Esophagus squamous epithelium (tissue), 4 donors: ENCODE results near the gene CDCP1.

ENCODE experiments used
- POLR2A ChIP-seq, 4 donors: fragments of 450-650 bp; IDR thresholded peaks; one replicate each; pipeline ENCODE4 v1.6.1; 2017; ENCODE audit warnings: antibody characterized with exemption in 4 of 4, mild to moderate bottlenecking in 4 of 4, moderate library complexity in 3 of 4
- TF ChIP-seq, protein P1 (sequence below), 6 experiments: fragments of 450-650 bp in 4 of 6; fragments of 200-600 bp in 2 of 6; sonication (generic) in 2 of 6; IDR thresholded peaks; one replicate each; pipeline ENCODE4 v1.5.1; 2016 to 2019; ENCODE audit warnings: antibody characterized with exemption in 6 of 6, mild to moderate bottlenecking in 4 of 6, moderate library complexity in 4 of 6

DNA sequence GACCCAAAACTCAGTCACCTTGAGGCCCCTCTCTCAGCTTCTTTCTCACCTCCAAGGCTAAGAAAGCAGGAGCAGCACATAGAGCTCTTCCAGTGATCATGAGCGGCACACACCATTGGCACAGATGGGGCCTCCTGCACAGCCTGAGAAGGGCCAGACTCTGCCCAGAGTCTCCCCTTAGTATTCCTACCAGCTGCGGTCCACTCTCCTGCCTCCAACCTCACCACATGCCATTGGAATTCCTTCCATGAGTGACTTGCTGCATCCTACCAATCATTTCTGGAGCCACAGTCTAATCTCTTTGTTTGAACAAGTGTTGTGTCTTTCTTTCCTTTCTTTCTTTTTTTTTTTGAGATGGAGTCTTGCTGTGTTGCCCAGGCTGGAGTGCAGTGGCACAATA, 39.3 kb downstream of the CDCP1 start:
- TF ChIP-seq POLR2A (IDR thresholded peaks at IDR 0.05) = no peak
- TF ChIP-seq, protein P1, sequence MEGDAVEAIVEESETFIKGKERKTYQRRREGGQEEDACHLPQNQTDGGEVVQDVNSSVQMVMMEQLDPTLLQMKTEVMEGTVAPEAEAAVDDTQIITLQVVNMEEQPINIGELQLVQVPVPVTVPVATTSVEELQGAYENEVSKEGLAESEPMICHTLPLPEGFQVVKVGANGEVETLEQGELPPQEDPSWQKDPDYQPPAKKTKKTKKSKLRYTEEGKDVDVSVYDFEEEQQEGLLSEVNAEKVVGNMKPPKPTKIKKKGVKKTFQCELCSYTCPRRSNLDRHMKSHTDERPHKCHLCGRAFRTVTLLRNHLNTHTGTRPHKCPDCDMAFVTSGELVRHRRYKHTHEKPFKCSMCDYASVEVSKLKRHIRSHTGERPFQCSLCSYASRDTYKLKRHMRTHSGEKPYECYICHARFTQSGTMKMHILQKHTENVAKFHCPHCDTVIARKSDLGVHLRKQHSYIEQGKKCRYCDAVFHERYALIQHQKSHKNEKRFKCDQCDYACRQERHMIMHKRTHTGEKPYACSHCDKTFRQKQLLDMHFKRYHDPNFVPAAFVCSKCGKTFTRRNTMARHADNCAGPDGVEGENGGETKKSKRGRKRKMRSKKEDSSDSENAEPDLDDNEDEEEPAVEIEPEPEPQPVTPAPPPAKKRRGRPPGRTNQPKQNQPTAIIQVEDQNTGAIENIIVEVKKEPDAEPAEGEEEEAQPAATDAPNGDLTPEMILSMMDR (IDR thresholded peaks at IDR 0.05) = no peak
